Measurements from ENCODE around the gene SLX9.

The SLX9 gene

DNA sequence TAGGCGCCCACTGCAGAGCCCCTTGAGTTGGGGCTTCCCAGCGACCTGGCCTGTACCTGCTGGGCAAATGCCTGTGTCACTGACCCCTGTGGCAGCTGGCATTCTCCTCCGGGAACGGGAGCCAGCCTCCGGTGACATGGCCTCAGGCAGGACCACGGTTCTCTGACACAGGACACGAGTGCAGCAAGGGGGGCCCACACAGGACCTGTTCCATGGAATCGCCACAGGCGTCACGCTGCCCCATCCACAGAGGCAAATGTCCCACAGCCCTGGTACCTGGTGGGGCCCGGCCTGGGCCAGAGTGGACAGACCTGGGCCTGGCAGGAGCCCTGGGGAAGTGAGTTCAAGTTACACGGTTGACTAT is 21.7 kb upstream of the SLX9 start:
- no peak overlapping the region for H3K27ac Mint-ChIP-seq
- H3K9me3 Mint-ChIP-seq = peaks cover 3% of the 10 kb centered on the region
- H3K4me1 Mint-ChIP-seq = peaks cover 41% of the 10 kb centered on the region
- H3K27me3 Mint-ChIP-seq (ENCODE audit: low read depth, poor library complexity) = peaks cover 91% of the 10 kb centered on the region
- H3K36me3 Mint-ChIP-seq (ENCODE audit: low read depth) = no peaks in the 10 kb centered on the region
- DNase-seq = no peak
- TF ChIP-seq CTCF (IDR thresholded peaks at IDR 0.05) = no peak
- no peak overlapping the region for H3K4me3 Mint-ChIP-seq

DNA sequence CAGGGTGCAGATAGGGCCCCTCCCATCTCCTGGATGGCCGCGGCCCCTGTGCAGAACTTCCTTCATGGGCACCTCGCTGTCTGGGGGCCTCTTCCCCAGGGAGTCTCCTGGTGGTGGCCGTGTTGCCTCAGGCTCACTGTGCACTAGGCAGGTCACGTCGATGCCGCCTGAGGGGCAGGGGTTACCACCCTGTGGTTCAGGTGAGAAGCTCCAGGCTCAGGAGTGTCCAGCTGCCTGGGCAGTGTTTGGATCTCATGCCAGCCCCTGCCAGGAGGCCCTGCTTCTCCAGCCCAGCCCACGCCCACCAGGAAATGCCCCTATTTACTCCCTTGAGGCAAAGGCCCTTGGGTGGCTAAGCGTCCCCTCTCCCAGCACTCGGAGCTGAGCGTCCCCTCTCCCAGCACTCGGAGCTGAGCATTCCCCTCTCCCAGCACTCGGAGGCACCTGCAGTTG is 21.2 kb upstream of the SLX9 start:
- Mint-ChIP-seq H3K27me3 (ENCODE audit: low read depth, poor library complexity) (peaks cover 96% of the 10 kb centered on the region), H3K4me1 (peaks cover 41% of the 10 kb centered on the region), H3K27ac (no peak overlapping the region), H3K36me3 (ENCODE audit: low read depth) (no peaks in the 10 kb centered on the region), H3K4me3 (peak overlapping the region; percentile 62), H3K9me3 (peaks cover 8% of the 10 kb centered on the region)
- TF ChIP-seq CTCF (IDR thresholded peaks at IDR 0.05) = no peak
- no peak for DNase-seq

- no peak for DNase-seq
- Mint-ChIP-seq H3K36me3 (ENCODE audit: low read depth) (no peaks in the 10 kb centered on the region), H3K27ac (no peak overlapping the region), H3K4me3 (no peak overlapping the region), H3K27me3 (ENCODE audit: low read depth, poor library complexity) (peaks cover 100% of the 10 kb centered on the region), H3K4me1 (peaks cover 39% of the 10 kb centered on the region), H3K9me3 (peaks cover 15% of the 10 kb centered on the region)
- TF ChIP-seq CTCF (IDR thresholded peaks at IDR 0.05) = no peak
Measured at GRCh38 chr21:44919111-44919912, 20.5 kb upstream of the SLX9 start.

DNA sequence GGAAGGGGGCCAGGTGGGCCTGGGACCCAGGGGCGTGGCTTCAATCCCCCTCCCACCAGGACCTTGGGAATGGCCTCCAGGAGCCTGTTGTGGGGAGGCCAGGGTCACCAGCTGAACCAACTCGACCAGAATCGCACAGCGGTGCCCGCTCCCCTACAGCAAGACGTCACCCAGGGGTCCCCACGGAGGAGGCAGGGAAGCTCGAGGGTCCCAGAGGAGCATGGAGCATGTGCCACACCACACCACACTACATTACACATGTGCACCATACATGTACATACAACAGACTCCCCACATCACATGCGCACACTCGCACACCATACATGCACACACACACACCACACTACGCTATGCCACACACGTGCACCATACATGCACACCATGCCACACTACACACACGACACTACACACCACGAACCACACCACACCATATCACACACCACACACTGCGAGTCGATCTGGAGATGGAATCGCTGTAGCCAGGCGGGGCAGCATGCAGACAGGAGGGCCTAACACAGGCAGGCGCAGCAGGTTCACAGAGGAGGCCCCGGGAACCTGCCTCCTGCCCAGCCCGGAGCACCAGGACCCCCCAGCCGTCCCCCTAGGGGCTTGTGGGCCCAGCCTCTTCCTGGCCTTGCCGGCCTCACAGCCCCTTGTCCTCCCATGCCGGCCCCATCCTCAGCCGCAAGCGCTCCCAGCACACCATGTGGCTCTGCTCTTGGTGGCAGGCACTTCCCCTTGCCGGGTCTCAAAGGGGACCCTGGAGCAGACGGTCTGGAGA is 19.7 kb upstream of the SLX9 start:
- Mint-ChIP-seq H3K27me3 (ENCODE audit: low read depth, poor library complexity) (peaks cover 100% of the 10 kb centered on the region), H3K36me3 (ENCODE audit: low read depth) (no peaks in the 10 kb centered on the region), H3K27ac (no peak overlapping the region), H3K4me3 (peak overlapping the region; percentile 10), H3K9me3 (peaks cover 21% of the 10 kb centered on the region), H3K4me1 (peaks cover 39% of the 10 kb centered on the region)
- DNase-seq = no peak
- no peak for TF ChIP-seq CTCF (IDR thresholded peaks at IDR 0.05)

DNA sequence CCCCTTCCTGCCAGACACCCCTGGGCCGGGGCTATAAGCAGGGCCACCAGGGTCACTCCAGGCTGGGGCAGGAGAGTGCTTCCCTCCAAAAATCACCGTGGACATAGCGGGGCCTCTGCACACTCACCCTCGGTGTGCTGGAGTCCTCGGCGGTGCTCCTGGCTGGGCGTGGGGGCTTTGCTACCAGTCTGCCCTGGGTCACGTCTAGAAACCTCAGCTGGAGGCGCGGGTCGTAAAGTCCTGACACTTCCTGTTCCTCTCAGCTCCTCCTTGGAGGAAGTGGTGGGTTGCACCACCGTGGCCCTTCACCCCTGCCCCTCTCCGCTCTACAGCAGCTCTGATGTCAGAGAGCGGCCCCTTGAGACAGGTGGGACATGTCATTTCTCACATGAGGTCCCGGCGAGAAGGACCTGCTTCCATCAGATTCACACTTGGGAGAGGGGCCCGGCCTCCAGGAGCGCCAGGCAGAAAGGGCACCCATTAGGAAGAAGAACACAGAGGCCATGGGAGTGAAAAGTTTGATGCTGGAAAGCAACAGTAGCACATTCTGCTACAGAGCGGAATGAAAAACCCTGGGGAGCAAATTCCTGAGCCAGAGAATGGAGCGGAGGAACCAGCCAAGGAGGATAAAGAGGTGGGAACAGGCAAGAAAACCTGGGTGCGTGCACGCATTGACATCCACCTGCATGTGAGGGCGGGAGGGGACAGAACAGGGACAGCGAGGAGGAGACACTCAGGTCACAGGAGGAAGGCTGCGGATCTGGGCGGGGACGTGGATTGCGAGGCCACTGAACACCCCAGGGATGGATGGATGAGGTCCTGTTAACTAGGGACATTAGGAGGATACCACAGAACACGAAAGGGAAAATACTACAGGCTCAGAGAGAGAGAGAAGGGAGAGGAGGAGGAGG is 18.9 kb upstream of the SLX9 start, which contains the start of gene ITGB2:
Gene ITGB2 (minus strand): TSS at position 206 of the 911 bp plus-strand sequence. CDS start 10,117 bp downstream, outside the sequence.
- Mint-ChIP-seq H3K4me3 (peak within 1 kb of the TSS; percentile 56), H3K27me3 (ENCODE audit: low read depth, poor library complexity) (peaks cover 100% of the 10 kb centered on the region), H3K9me3 (peaks cover 21% of the 10 kb centered on the region), H3K36me3 (ENCODE audit: low read depth) (no peaks in the 10 kb centered on the region), H3K27ac (peak within 1 kb of the TSS; percentile 46), H3K4me1 (peaks cover 34% of the 10 kb centered on the region)
- no peak for DNase-seq
- TF ChIP-seq CTCF (IDR thresholded peaks at IDR 0.05) = no peak

All from nephron progenitor cell (in vitro differentiated cells).